ENCODE results near the gene M6PR.
"Not testable (repeated sequence)": the region's sequence is repeated elsewhere in the genome, so short reads cannot be mapped to it uniquely, and the experiment has no call there.

M6PR gene

GRCh38 chr12:8950702-8951478 lies 1.4 kb upstream of the M6PR start:
- no peak for DNase-seq

DNA sequence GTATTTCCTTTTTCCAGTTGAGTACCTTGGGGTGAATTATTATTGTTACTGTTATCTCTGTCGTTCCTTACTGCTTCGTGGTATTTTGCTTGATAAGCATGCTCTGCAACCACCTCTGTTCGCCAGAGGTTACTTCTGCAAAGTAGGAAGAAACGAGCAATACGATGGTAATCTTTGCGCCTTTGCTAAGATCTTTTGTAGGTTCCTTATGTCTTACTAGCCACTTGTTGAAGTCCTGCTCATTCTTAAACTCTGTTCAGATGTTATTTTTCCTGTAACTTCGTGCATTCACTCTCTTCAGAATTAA lies 729 bp upstream of the M6PR start:
- no peak for DNase-seq

- peak; percentile 5 for DNase-seq
These were observed 624 bp downstream of the M6PR start for GRCh38 chr12:8948701-8949341.

DNA sequence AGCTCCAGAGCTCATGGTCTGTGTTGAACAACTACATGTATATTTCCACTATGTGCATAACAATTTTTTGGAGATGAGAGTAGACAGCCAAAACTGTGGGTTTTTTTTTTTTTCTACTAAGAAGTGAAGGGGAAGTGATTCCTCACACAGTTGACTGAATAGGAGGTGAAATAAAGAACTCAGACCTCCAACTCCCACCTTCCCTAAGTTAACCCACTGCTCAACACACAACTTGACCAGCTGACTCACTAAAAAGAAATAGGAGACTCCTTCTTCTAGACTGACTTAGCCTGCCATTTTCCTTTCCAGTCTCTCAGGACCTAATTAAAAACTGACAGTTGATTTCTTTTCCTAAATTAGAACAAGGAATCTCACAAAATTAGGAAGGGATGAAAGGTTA lies 1.7 kb downstream of the M6PR start:
- no peak for DNase-seq

DNA sequence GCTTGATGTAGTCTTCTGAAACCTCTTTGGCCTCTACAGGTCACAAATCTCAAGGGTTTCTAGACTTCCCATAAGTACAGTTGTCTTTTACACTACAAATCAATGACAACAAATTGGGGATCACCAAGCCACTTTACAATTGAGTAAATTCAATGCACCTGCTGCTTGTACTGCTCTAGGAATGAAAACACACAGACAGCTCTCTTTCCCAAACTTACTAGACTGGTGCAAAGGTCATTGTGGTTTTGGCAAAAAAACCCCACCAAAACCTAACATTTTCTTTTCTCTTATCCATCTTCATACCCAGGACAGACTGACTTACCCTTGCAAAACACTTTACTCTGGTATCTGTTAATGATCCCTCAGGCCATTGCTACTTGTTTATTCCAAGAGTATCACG lies 2.7 kb downstream of the M6PR start:
- no peak for DNase-seq

DNA sequence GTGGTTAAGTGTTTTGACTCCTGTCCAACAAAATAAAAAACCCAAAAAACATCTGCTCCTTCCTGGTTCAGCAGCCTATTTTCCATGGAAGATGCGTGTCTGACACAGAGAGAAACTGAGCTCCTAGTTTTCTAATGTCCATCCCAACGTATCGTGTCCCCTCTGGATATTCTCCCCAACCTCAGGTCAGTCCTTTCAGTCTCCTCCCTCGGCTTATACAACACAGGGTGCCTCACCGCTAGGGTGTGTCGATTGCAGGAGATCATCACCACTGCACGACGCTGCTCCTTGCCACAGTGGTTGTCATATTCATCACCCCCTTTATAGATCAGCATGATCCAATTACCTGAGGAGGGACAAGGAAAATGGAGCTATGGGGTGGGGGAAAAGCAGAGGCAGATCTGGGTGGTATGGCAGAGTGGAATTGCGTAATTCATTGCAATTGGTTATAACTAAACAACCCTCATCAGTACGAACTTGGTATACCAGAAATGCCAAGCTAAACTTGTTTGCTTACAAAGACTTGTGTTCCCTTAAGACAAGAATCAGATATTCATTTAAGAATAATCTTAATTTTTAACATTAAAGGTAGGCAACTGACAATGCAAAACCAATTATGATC lies 5.8 kb downstream of the M6PR start:
- no peak for DNase-seq

DNA sequence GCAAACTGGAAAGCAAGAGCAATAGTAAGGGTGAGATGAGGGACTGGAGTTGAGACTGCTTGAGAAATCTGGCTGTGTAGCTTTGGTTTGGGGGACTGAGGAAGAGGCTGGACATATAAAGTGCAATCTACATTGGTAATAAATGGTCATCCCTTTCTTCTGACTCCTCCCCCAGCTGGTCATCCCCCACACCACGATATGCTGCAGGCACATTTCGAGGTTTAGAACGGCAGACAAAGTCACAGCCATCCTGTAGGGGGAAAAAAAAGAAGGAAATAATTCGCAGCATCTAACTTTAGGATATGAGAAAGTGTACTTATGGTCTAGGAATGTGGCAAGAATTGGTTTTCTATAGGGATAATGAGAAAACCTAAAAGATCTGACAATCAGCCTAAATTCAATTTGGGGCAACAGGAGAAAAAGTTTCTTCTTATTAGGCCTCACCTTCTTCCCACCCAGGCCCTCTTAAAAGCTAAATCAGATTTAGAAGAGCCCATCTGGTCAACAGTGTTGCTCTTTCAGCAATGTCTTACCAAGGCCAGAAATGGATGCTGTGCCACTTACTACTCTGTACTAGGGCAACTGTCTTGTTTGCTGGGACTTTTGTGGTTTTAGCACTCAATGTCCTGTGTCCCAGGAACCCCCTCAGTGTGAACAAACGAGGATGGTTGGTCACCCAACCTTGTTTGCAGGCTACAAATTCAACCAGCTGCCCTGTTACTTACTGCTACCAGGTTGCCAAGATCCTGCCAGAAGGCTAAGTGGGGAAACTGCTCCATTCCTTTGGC lies 7.6 kb downstream of the M6PR start:
- DNase-seq = no peak

DNA sequence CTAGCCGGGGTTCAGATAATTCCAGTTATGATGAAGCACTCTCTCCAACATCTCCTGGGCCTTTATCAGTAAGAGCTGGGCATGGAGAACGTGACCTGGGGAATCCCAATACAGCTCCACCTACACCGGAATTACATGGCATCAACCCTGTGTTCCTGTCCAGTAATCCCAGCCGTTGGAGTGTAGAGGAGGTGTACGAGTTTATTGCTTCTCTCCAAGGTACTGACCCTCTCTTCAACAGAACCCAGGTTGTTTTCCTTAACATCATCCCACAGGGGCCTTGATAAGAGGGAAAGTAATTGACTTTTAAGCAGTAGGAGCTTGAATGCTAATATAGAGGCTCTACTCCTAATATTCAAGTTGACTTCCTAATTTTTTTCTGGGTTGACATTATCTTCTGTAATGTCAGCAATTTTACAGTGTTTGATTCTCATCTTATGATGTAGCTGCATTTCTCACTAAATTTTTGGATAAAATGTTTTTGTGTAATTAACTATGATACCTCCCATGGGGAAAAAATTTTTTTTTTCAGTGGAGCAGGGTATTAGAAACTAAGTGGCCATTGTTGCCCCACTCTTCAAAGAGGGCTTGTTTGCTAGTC lies 11.5 kb downstream of the M6PR start:
- DNase-seq = not testable (repeated sequence)

- DNase-seq = no peak
These were observed 12.7 kb downstream of the M6PR start for GRCh38 chr12:8936735-8937134.

DNA sequence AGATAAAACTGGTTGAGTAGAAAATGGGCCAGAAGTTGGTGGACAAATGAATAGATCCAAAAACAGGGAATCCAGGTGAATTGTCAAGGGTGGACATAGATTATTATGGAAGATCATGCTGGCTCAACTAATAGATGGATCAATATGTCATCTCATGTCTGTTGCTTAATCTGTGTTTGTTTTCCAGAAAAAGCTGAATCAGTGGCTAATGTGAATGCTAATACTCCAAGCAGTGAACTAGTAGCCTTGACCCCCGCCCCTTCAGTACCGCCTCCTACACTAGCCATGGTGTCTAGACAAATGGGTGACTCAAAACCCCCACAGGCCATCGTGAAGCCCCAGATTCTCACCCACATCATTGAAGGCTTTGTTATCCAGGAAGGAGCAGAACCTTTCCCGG lies 15.4 kb downstream of the M6PR start:
- DNase-seq = not testable (repeated sequence)

DNA sequence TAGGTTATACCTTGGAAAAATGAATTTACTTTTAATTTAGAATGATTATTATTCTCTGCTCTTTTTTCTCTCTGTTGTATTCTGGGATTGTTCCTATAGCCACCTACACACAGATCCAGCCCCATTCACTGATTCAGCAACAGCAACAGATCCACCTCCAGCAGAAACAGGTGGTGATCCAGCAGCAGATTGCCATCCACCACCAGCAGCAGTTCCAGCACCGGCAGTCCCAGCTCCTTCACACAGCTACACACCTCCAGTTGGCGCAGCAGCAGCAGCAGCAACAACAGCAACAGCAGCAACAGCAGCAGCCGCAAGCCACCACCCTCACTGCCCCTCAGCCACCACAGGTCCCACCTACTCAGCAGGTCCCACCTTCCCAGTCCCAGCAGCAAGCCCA lies 17.0 kb downstream of the M6PR start:
- not testable (repeated sequence) for DNase-seq

DNA sequence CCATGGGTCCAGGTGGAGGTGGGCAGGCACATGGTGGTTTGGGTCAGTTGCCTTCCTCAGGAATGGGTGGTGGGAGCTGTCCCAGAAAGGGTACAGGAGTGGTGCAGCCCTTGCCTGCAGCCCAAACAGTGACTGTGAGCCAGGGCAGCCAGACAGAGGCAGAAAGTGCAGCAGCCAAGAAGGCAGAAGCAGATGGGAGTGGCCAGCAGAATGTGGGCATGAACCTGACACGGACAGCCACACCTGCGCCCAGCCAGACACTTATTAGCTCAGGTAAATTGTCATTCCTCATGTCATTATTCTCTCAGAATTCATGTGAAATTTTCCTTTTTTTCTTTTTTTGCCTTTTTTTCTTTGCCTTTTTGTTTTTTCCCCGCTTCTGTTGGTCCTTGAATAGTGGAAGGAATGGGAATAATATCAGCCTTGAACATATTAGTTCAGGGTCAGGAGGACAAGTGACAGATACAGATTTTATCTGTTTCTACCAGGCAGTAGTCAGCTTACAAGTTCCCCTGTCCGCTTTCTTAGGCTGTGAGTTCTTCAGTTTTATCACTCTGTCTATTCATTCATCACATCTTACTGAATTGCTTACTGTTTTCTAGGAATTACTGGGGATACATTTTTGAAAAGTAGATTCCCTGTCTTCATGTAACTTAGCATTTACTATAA lies 18.7 kb downstream of the M6PR start:
- not testable (repeated sequence) for DNase-seq

DNA sequence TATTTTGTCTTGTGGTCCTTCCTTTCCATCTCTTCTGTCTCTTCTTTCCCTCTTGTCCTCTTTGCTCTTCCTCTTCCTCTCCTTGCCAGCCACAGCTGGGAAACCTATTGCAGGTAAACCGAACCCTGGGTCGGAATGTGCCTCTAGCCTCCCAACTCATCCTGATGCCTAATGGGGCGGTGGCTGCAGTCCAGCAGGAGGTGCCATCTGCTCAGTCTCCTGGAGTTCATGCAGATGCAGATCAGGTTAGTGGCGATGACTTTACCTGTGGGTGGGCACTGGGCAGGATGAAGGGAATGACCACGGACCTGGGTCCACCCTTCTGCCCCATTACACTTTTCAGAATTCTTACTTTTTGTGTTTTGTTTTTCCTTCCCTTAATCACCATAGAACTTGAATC lies 26.9 kb downstream of the M6PR start:
- no peak for DNase-seq

- DNase-seq = not testable (repeated sequence)
These were observed 29.8 kb downstream of the M6PR start for GRCh38 chr12:8919643-8920042.

DNA sequence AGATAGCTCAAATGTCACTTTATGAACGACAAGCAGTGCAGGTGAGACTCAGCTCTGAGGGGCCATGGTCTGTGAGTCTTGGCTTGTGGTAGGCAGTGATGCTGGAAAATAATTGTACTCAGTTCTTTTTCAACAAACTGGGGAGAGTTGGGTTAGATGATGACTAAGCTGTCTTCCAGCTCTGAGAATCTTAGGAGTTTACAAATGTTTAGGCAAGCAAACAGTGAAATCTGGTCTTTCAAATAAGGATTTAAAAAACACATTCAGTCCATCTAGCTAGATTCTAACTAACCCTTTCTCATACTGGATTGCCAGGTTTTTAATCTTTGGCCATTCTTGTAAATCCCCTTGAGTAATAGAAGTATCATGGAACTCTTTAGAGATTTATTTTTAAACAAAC lies 31.7 kb downstream of the M6PR start:
- no peak for DNase-seq

- DNase-seq = no peak
These were observed 32.4 kb downstream of the M6PR start for GRCh38 chr12:8917031-8917430.

DNA sequence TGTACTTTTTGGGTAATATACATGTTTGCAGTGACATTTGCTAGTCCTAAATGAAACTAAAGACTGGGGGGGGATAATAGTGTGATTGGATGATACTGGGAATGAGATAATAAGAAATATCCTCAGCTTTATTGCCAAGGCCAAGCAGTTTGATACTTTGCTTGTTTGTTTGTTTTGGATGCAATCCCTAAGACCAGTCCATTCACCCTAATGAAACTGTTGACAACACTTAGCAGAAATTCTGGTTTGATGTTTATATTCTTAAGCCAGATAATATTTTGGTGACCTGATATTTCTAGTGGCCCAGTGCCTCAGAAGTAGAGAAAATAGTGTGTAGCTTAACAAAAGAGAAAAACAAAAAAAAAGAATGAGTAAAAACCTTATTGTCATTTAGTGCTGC lies 33.3 kb downstream of the M6PR start:
- DNase-seq = no peak

GRCh38 chr12:8914716-8915526 lies 34.5 kb downstream of the M6PR start:
- DNase-seq = peak; percentile 12

GRCh38 chr12:8914033-8914715 lies 35.3 kb downstream of the M6PR start, which contains the start of gene PHC1:
Gene PHC1, plus strand, starts transcription at chr12:8914509. Its CDS starts 3,169 bp downstream, at chr12:8917678.
- DNase-seq = peak; percentile 84

GRCh38 chr12:8913702-8914032 lies 35.8 kb downstream of the M6PR start:
- peak; percentile 6 for DNase-seq

- no peak for DNase-seq
These were observed 36.5 kb downstream of the M6PR start for GRCh38 chr12:8912914-8913313.

Measured in fibroblast of skin of scalp (primary cell).